HepG2 (cell line): ENCODE data around the gene CMPK2. TPM values are rescaled to one million over a fixed set of nuclear protein-coding genes. Genes with fewer than 3 reads are reported as not detected.

ENCODE experiments used
- ATAC-seq: fragments of 200-7000 bp; cut with Tn5 transposase; 3 replicates; pipeline ENCODE4 v1.9.1; 2020; ENCODE audit warnings: mild to moderate bottlenecking, moderate library complexity
- BruUV-seq: library from RNA; stranded (reverse); fragments of 400-500 nt; replicated peaks from 2 replicates; lab custom pipeline; 2021; lab: Mats Ljungman, UMichigan
- CTCF ChIA-PET: fragments of 300-600 bp; formaldehyde crosslinking; extraction: SDS; loops from one replicate; lab custom pipeline; 2021; ENCODE audit warnings: low total read pairs, inconsistent platforms, low intra/inter-chr PET ratio; lab: Yijun Ruan, JAX
- POLR2A ChIA-PET: fragments of 350-600 bp; sonication (Branson Sonifier 250); formaldehyde crosslinking; loops from one replicate; lab custom pipeline; 2020; ENCODE audit warnings: antibody characterized with exemption, inconsistent platforms; lab: Yijun Ruan, JAX
- DNase-seq: peaks from one replicate; pipeline ENCODE4 v3.0.0-alpha.2; 2015; ENCODE audit warnings: low spot score
- FAIRE-seq: peaks from 3 replicates; lab custom pipeline; 2011; peaks lifted over from hg19 to GRCh38; lab: Jason Lieb, UNC
- H2AFZ ChIP-seq: one replicate; pipeline ENCODE4 v1.6.1; 2011; ENCODE audit warnings: low read length, inconsistent platforms
- H3K27ac ChIP-seq: fragments of 300-600 bp; 3 replicates; pipeline ENCODE4 v1.8.0; 2011; ENCODE audit warnings: mixed run types, mild to moderate bottlenecking, mixed read lengths, low read length, inconsistent platforms; ENCODE audit not compliant: insufficient read depth; ENCODE audit errors: extremely low read length
- H3K27me3 ChIP-seq, 2 experiments: fragments of 200-600 bp in 1 of 2; 2 replicates in 1 of 2; 3 replicates in 1 of 2; pipeline versions ENCODE4 v1.6.0 to v1.8.0; 2011; ENCODE audit warnings: low read length in 2 of 2, mild to moderate bottlenecking in 2 of 2, moderate library complexity in 2 of 2, inconsistent platforms in 1 of 2; ENCODE audit not compliant: insufficient read depth in 2 of 2, control insufficient read depth in 1 of 2
- H3K36me3 ChIP-seq, 2 experiments: fragments of 200-600 bp in 1 of 2; replicated peaks in 1 of 2; 2 replicates in 1 of 2; 3 replicates in 1 of 2; pipeline versions ENCODE4 v1.5.1 to v1.8.0; 2011; ENCODE audit warnings: low read length in 2 of 2, inconsistent platforms in 1 of 2; ENCODE audit not compliant: insufficient read depth in 2 of 2, control insufficient read depth in 1 of 2
- H3K4me1 ChIP-seq: 2 replicates; pipeline ENCODE4 v1.5.1; 2012; ENCODE audit warnings: low read length, inconsistent platforms; ENCODE audit not compliant: insufficient read depth
- H3K4me2 ChIP-seq: 2 replicates; pipeline ENCODE4 v1.6.0; 2011; ENCODE audit warnings: low read depth, low read length, inconsistent platforms
- H3K4me3 ChIP-seq, 3 experiments: fragments of 200-600 bp in 1 of 3; sonication (generic), shearing (Covaris generic) in 1 of 3; replicated peaks in 1 of 3; 2 replicates each; pipeline ENCODE4 v1.5.1; 2011 to 2016; ENCODE audit warnings: low read length in 3 of 3, inconsistent platforms in 2 of 3, low read depth in 2 of 3, mild to moderate bottlenecking in 2 of 3, control low read depth in 1 of 3, mixed read lengths in 1 of 3; ENCODE audit not compliant: insufficient read depth in 1 of 3
- H3K79me2 ChIP-seq: one replicate; pipeline ENCODE4 v1.6.1; 2011; ENCODE audit warnings: low read length, inconsistent platforms; ENCODE audit not compliant: insufficient read depth
- H3K9ac ChIP-seq: 2 replicates; pipeline ENCODE4 v1.6.0; 2011; ENCODE audit warnings: mild to moderate bottlenecking, low read depth, low read length, inconsistent platforms; ENCODE audit not compliant: insufficient read depth
- H3K9me3 ChIP-seq: 2 replicates; pipeline ENCODE4 v1.5.1; 2012; ENCODE audit warnings: mild to moderate bottlenecking, low read length
- H4K20me1 ChIP-seq: 2 replicates; pipeline ENCODE4 v1.6.0; 2011; ENCODE audit warnings: inconsistent platforms, mild to moderate bottlenecking, low read length, moderate library complexity; ENCODE audit not compliant: insufficient read depth
- CERS6 ChIP-seq: sonication (generic); formaldehyde crosslinking; IDR thresholded peaks from 2 replicates; pipeline ENCODE4 v1.5.0; 2020; ENCODE audit warnings: missing genetic modification reagents
- ERF ChIP-seq: IDR thresholded peaks from 2 replicates; pipeline ENCODE4 v1.6.1; 2018; ENCODE audit warnings: missing biosample characterization, missing genetic modification reagents
- NFE2L1 ChIP-seq: sonication (generic); formaldehyde crosslinking; IDR thresholded peaks from 2 replicates; pipeline ENCODE4 v1.4.0; 2020; ENCODE audit warnings: missing genetic modification reagents, mild to moderate bottlenecking, borderline replicate concordance
- NR2F2 ChIP-seq: IDR thresholded peaks from 2 replicates; pipeline ENCODE4 v1.6.1; 2012; ENCODE audit warnings: low read depth, inconsistent platforms, borderline replicate concordance
- RFXAP ChIP-seq: sonication (generic); formaldehyde crosslinking; IDR thresholded peaks from 2 replicates; pipeline ENCODE4 v1.4.0; 2020; ENCODE audit warnings: missing genetic modification reagents, borderline replicate concordance
- ZBTB25 ChIP-seq: IDR thresholded peaks from 2 replicates; pipeline ENCODE4 v1.6.1; 2018; ENCODE audit warnings: missing genetic modification reagents
- ZNF318 ChIP-seq: sonication (generic); formaldehyde crosslinking; IDR thresholded peaks from 2 replicates; pipeline ENCODE4 v1.4.0; 2020; ENCODE audit warnings: mild to moderate bottlenecking, missing genetic modification reagents
- ZNF432 ChIP-seq: sonication (generic); formaldehyde crosslinking; IDR thresholded peaks from 2 replicates; pipeline ENCODE4 v1.5.0; 2020; ENCODE audit warnings: missing genetic modification reagents, mild to moderate bottlenecking, borderline replicate concordance
- ZNF556 ChIP-seq: sonication (generic); formaldehyde crosslinking; IDR thresholded peaks from 2 replicates; pipeline ENCODE4 v1.4.0; 2020; ENCODE audit warnings: mild to moderate bottlenecking, missing genetic modification reagents, borderline replicate concordance
- ZSCAN30 ChIP-seq: sonication (generic); formaldehyde crosslinking; IDR thresholded peaks from 2 replicates; pipeline ENCODE4 v1.5.0; 2020; ENCODE audit warnings: mild to moderate bottlenecking, missing genetic modification reagents
- WGBS: methylation state at CpG from one replicate; pipeline ENCODE4 v1.1.6; 2017; ENCODE audit warnings: low lambda C conversion rate; 5-methylcytosine and 5-hydroxymethylcytosine counted together
- in situ Hi-C: cut with HindIII; loops from 2 replicates; pipeline ENCODE4 v1.10.0; 2017; ENCODE audit warnings: low pct_unique_long_range_greater_than_20kb; ENCODE audit not compliant: extremely low pct_ligation_motif_present
- intact Hi-C: fragments of 100-400 bp; cut with micrococcal nuclease; formaldehyde crosslinking; loops from one replicate; pipeline ENCODE4 v1.10.0; 2022; ENCODE audit not compliant: unreplicated experiment
- polyA plus RNA-seq, 8 experiments: library from polyadenylated mRNA; depleted of rRNA in 3 of 8; stranded (reverse) in 7 of 8; unstranded in 1 of 8; fragments of >200 nt; fragmentation: Illumina TruSeq in 4 of 8; extraction: Trizol in 4 of 8; gene quantifications; 2 replicates each; pipeline versions ENCODE4 v1.2.1 to v1.2.3, GENCODE V29; 2011 to 2016; ENCODE audit warnings: low read depth in 4 of 8, missing spikeins in 1 of 8, mixed read lengths in 1 of 8; ENCODE audit not compliant: insufficient read depth in 1 of 8
- total RNA-seq, 5 experiments: library from RNA; depleted of rRNA; stranded (reverse); fragments of >200 nt; fragmentation: Illumina TruSeq; extraction: Trizol; gene quantifications; 2 replicates each; pipeline ENCODE4 v1.2.3, GENCODE V29; 2016; ENCODE audit warnings: low read depth in 1 of 5
- TF ChIP-seq, protein P1 (sequence below): sonication (generic); formaldehyde crosslinking; IDR thresholded peaks from 2 replicates; pipeline ENCODE4 v1.4.0; 2020; ENCODE audit warnings: mild to moderate bottlenecking, missing genetic modification reagents

The CMPK2 gene
- total and polyA plus RNA-seq, 2 of the 13 experiments (the other 11 are each of a cell fraction or from before 2014, with no cell fraction given): 0.04 to 1.0 TPM

GRCh38 chr2:6881046-6881445 lies 15.3 kb upstream of the CMPK2 start:
- Histone ChIP-seq H3K9me3 (no peaks in the 10 kb centered on the region), H3K27me3 (peaks cover 0 to 40% of the 10 kb centered on the region in 2 experiments; a peak in 2 of 5 replicates), H3K4me1 (peaks cover 10% of the 10 kb centered on the region; the same call in 1 of the 2 replicates), H2AFZ (no peak overlapping the region), H3K36me3 (no peaks in the 10 kb centered on the region; a peak in 1 of 5 replicates), H4K20me1 (no peaks in the 10 kb centered on the region), H3K4me2 (no peak overlapping the region), H3K4me3 (no peak overlapping the region), H3K27ac (no peak overlapping the region), H3K79me2 (no peaks in the 10 kb centered on the region), H3K9ac (no peak overlapping the region)
- intact Hi-C loops (no loop called here), in situ Hi-C loops (no loop called here)
- WGBS: 0% methylated on average over 1 of the region's 1 CpG
- ATAC-seq: no peak
- BruUV-seq: no TSS peak
- DNase-seq: no peak
- ChIA-PET CTCF (no interaction called here), POLR2A (no interaction called here)
- no peak for FAIRE-seq
- no peak for TF ChIP-seq RFXAP (CRISPR knock-in tag)
- no peak for TF ChIP-seq NR2F2
- TF ChIP-seq ZBTB25: no peak
- no peak for TF ChIP-seq ZNF318 (CRISPR knock-in tag)
- TF ChIP-seq CERS6 (CRISPR knock-in tag): no peak
- TF ChIP-seq, protein P1, sequence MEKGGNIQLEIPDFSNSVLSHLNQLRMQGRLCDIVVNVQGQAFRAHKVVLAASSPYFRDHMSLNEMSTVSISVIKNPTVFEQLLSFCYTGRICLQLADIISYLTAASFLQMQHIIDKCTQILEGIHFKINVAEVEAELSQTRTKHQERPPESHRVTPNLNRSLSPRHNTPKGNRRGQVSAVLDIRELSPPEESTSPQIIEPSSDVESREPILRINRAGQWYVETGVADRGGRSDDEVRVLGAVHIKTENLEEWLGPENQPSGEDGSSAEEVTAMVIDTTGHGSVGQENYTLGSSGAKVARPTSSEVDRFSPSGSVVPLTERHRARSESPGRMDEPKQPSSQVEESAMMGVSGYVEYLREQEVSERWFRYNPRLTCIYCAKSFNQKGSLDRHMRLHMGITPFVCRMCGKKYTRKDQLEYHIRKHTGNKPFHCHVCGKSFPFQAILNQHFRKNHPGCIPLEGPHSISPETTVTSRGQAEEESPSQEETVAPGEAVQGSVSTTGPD (CRISPR knock-in tag): no peak
- TF ChIP-seq ZNF432 (CRISPR knock-in tag): no peak
- TF ChIP-seq ZNF556 (CRISPR knock-in tag): no peak
- no peak for TF ChIP-seq NFE2L1 (CRISPR knock-in tag)
- TF ChIP-seq ZSCAN30 (CRISPR knock-in tag): no peak
- TF ChIP-seq ERF (CRISPR knock-in tag): no peak
